HG03159 (cell line): Measurements from ENCODE around the gene ZFHX3.

ENCODE experiments used
- ATAC-seq: cut with Tn5 transposase; IDR thresholded peaks from one replicate; pipeline ENCODE4 v1.9.1; 2021; ENCODE audit warnings: mild to moderate bottlenecking, moderate library complexity; ENCODE audit not compliant: unreplicated experiment

Gene ZFHX3

GRCh38 chr16:72836985-72837384 is 210.9 kb downstream of the ZFHX3 start:
- ATAC-seq, result no peak

- ATAC-seq, result no peak
Observed at GRCh38 chr16:72836181-72836580, 211.7 kb downstream of the ZFHX3 start.

- no peak for ATAC-seq
Observed at GRCh38 chr16:72835086-72835485, 212.8 kb downstream of the ZFHX3 start.

GRCh38 chr16:72834499-72834898 is 213.4 kb downstream of the ZFHX3 start:
- ATAC-seq, result no peak

- ATAC-seq, result no peak
Observed at GRCh38 chr16:72833969-72834368, 214.0 kb downstream of the ZFHX3 start.

- ATAC-seq, result no peak
Observed at GRCh38 chr16:72833482-72833881, 214.4 kb downstream of the ZFHX3 start.

GRCh38 chr16:72832621-72833248 is 215.2 kb downstream of the ZFHX3 start:
- ATAC-seq, result peak; percentile 67

- ATAC-seq, result no peak
Observed at GRCh38 chr16:72829846-72830775, 217.8 kb downstream of the ZFHX3 start.

- ATAC-seq, result no peak
Observed at GRCh38 chr16:72827866-72828265, 220.1 kb downstream of the ZFHX3 start.

- ATAC-seq, result no peak
Observed at GRCh38 chr16:72825912-72826621, 221.9 kb downstream of the ZFHX3 start.

GRCh38 chr16:72824761-72825160 is 223.2 kb downstream of the ZFHX3 start:
- no peak for ATAC-seq

- ATAC-seq, result no peak
Observed at GRCh38 chr16:72824027-72824426, 223.9 kb downstream of the ZFHX3 start.

GRCh38 chr16:72821185-72821950 is 226.6 kb downstream of the ZFHX3 start:
- no peak for ATAC-seq

GRCh38 chr16:72819345-72819744 is 228.6 kb downstream of the ZFHX3 start:
- no peak for ATAC-seq

- ATAC-seq, result no peak
Observed at GRCh38 chr16:72818236-72818845, 229.6 kb downstream of the ZFHX3 start.

- ATAC-seq, result no peak
Observed at GRCh38 chr16:72815348-72816318, 232.3 kb downstream of the ZFHX3 start.

GRCh38 chr16:72814226-72814625 is 233.7 kb downstream of the ZFHX3 start:
- ATAC-seq, result no peak

GRCh38 chr16:72812672-72813071 is 235.3 kb downstream of the ZFHX3 start:
- ATAC-seq, result no peak

GRCh38 chr16:72811876-72812275 is 236.1 kb downstream of the ZFHX3 start:
- ATAC-seq, result no peak
